Measurements from ENCODE around the gene GRIN3B.

The GRIN3B gene

GRCh38 chr19:1007399-1008251 is 7.4 kb downstream of the GRIN3B start:
- DNase-seq (ENCODE audit: low read depth) = no peak

DNA sequence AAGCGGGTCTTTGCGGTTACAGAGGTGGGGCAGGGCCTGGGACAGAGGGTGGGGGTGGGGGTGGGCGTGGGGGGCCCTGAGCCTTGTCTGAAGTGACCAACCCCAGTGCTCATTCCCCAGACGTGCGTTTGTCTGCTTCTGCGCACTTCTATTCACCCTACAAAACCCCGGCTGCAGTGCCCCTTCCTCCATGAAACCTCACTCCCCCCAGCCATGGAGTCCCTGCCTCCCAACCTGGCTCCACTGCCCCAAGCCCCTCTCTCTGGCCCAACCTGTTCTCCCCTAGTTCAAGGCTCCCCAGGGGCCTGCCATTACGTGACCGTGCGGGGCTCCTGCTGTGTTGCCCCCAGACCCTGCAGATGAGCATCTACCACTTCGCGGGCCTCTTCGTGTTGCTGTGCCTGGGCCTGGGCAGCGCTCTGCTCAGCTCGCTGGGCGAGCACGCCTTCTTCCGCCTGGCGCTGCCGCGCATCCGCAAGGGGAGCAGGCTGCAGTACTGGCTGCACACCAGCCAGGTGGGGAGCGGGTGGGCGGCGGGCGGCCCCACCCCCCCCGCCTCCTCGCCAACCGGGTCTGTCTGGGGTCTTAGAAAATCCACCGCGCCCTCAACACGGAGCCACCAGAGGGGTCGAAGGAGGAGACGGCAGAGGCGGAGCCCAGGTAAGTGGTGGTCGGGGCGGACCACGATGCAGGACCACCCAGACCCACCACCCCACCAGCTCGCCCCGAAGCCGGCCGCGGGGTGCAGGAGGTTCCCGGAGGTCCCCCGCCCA is 8.2 kb downstream of the GRIN3B start:
- no peak for DNase-seq (ENCODE audit: low read depth)

DNA sequence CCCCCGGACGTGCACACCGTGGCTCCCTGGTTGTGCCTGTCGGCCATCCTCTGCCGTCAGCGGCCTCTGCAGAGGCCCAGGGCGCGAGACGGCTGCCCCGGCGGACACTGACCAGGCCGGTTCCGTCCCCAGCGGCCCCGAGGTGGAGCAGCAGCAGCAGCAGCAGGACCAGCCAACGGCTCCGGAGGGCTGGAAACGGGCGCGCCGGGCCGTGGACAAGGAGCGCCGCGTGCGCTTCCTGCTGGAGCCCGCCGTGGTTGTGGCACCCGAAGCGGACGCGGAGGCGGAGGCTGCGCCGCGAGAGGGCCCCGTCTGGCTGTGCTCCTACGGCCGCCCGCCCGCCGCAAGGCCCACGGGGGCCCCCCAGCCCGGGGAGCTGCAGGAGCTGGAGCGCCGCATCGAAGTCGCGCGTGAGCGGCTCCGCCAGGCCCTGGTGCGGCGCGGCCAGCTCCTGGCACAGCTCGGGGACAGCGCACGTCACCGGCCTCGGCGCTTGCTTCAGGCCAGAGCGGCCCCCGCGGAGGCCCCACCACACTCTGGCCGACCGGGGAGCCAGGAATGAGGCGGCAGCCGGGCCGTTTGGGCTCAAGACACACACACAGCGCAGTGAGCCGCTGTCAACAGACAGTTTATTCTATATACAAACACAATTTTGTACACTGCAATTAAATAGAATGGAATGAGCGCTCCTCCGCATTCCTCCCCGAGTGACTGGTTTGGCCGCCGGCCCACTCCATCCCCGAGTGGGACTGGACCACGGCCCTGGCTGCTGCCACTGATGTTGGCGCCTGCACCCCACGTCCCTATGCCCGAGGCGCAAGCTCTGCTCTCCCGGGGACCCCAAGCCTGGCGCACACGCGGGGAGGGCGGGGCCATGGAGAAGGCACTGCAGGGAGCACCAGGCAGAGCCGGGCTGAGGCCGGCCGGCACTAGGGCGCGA is 9.1 kb downstream of the GRIN3B start:
- DNase-seq (ENCODE audit: low read depth) = peak; percentile 25

DNA sequence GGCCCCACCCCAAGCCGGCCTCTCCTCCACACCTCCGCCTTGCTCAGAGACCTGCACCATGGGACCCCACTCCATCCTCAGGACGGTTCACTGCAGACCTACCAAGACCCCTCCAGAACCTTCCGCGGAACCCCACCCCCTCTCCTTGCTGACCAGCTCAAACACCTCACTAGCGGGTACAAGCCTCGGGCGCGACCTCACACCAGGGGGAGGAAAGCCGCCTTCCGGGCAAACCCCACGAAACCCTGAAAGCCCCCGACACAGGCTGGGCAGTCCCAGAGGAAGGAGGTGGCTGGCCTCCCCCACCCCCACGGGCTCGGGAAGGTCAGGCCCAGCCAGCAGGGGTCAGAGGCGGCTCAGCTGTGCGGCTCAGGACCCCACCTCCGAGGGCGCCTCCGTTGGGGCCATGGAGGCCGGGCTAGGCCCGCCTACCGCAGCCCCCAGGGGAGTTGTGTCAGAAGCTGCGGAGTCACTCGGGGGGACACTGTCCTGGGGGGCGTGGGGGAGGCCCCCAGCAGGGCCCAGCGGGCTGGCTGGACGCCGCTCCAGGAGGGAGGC is 9.8 kb downstream of the GRIN3B start:
- DNase-seq (ENCODE audit: low read depth) = no peak

GRCh38 chr19:1010586-1011510 is 10.6 kb downstream of the GRIN3B start:
- DNase-seq (ENCODE audit: low read depth) = no peak

DNA sequence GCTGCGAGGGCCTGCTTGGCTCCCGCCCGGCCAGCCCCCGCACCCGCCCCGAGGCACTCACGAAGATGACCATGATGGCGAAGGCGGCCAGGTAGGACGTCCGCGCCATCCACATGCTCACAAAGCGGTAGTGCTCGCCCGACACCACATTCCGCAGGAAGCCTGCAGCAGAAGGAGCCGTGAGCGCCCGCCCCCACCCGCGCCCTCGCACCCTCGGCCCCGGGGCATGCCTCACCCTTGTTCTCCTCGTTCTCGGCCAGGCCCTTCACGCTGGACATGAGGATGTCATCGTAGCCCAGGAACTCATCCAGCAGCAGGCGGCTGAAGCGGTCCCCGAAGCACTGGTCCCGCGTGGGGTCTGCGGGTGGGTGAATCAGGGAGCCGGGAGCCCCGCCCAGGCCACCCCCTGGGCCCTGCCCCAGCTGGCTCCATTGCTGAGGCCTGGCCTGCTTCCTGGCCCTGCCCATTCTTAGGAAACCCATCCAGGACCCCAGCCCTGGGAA is 11.7 kb downstream of the GRIN3B start:
- no peak for DNase-seq (ENCODE audit: low read depth)

DNA sequence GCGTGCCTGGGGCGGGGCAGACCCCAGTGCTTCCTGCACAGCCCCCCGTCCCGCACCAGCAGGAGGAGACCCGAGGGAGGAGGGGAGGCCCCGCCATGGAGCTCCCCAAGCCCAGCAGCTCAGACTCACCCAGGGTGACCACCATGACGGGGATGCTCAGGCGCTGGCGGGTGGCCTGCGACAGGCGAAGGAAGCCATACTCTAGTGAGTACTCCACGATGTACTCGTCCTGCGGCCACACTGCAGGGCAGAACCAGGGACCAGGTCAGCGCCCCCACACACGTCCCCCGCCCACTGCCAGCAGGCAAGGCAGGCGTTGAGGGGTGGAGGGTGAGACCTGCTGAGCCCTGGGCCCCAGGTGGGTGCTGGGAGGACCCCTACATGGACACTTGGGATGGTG is 12.1 kb downstream of the GRIN3B start:
- no peak for DNase-seq (ENCODE audit: low read depth)

GRCh38 chr19:1013218-1013617 is 13.0 kb downstream of the GRIN3B start:
- no peak for DNase-seq (ENCODE audit: low read depth)

DNA sequence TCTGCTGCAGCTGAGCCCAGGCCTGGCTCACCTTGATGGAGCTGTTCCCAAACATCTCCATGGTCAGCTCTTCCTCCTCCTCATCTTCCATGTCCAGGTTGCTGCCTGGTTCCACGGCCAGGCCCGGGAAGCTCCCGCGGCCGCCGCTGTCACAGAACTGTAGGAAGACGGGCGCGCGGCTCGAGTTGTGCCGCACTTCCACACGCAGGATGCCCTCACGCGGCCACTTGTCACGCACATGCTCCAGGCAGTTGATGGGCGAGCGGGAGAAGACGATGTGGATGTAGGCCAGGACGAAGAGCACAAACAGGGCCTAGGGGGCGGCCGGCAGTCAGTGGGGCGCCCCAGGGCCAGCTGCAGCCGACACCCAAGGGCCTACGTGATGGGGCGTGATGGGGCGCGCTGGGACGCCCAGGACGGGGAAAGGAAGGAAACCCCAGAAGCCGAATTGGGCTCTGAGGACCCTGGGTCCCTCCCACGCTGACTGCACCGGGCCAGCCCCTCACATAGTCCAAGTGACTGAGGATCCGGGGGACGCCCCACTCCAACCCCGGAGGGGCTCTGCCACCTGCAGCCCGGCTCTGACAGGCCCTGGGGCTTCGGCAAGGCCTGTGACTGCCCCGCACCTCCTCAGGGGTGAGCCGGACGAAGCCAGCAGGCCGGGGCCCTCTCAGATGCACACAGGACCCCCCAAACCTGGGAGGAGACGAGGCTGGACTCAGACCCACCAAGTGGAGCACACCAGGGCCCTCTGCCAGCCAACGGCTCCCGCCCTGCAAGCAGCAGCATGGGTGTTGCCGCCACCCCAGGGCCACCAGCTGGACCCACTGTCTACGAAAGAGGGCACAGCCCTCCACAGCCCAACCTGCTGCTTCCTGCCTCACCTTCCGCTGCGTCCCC is 14.2 kb downstream of the GRIN3B start:
- DNase-seq (ENCODE audit: low read depth) = no peak

DNA sequence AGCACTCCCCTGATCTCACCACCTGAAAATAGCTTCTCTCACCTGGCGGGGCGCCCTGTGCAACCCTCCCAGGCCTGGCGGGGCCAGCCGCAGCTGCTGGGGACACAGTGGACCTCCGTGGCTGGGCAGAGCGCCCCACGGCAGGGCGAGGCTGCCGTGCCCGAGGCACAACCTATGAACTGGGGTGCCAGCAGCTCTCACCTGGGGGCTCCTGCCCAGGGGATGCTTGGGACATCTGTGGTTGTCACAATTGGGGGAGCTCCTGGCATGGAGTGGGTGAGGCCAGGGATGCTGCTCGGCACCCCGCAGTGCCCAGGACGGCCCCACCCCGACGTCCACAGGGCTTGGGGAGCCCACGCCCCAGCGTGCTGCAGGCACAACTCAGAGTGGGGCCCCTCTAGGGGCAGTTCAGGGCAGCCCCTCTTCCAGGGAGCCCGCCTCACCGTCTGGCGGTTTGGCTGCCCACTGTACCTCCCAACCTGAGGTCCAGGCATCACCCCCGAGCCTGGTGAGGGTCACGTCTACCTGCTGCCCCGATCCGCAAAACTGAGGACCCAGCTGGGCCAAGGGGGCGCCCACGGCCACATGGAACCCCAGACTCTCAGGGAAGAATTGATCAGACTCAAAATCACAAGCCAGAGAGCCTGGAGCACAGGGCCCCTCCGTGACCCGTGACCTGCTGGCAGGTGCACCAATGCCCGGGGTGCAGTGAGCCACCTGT is 15.0 kb downstream of the GRIN3B start:
- no peak for DNase-seq (ENCODE audit: low read depth)

GRCh38 chr19:1015782-1016646 is 15.8 kb downstream of the GRIN3B start:
- DNase-seq (ENCODE audit: low read depth) = no peak

DNA sequence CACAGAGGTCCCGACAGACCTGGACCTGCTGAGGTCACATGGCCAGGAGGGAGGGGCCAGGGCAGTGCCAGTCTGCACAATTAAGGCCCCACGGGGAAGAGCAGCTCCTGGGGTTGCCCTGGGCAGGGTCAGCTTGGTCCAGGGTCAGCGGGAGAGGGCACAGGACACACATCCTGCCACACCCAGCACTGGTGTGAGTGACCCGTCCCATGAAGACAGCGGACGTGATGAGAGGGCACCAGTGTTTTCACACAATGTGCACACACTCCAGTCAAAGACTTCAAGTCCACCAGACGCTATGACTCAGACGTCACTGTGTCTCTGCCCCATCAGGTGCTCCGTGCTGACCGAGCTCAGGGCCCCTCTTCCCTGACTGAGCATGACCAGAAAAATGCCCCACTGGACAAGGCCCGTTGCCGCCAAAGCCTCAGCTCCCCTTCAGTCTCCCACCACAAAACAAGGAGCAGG is 16.5 kb downstream of the GRIN3B start:
- DNase-seq (ENCODE audit: low read depth) = peak; percentile 65

DNA sequence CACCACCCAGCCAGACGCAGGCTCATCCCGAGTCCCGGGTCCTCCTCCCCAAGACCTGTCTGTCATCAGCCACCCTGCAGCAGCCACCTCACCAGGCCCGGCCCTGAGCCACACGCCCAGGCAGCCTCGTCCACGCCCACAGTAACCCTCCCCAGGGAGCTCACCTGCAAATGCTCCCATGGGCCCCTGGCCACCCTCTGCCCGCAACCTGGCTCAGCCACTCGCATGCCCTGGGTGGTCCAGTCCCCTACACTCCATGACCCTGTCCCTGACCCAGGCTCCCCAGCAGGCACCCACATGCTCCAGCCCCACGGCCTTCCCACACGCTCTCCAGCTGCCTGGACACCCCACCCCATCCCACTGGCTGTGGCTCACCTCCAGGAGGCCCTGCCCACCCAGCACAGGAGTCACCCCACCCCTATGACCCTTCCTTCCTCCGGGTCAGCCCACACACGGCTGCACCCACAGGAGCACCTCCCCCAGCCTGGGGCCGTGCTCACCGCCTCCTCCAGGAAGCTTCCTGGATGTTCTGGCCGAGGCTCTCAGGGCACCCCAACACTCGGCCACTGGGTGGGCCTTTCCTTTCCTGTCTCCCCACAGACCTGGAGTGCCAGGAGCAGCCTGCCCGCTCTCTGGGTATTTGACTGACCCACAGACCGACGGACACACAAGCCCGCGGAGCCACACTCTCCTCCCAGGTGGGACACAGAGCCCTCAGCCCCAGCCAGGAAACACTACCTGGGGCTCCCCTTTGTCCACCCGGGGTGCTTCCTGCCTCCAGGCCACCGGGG is 17.1 kb downstream of the GRIN3B start:
- no peak for DNase-seq (ENCODE audit: low read depth)

GRCh38 chr19:1017906-1018305 is 17.7 kb downstream of the GRIN3B start:
- no peak for DNase-seq (ENCODE audit: low read depth)

DNA sequence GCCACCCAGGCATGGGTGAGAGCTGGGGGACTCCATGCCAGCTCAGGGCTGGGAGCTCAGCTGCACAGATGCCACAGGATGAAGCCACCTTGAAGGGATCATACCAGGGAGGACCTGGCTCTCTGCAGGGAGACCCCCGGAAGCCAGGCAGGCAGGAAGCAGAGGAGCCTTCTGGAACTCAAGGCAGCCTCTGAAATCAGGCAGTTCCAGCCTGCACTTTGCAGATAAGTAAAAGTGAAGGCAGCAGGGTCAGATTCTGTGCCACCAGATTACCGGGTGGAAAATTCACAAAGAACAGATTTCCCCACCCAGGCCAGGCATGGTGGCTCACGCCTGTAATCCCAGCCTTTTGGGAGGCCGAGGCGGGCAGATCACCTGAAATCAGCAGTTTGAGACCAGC is 18.2 kb downstream of the GRIN3B start:
- no peak for DNase-seq (ENCODE audit: low read depth)

DNA sequence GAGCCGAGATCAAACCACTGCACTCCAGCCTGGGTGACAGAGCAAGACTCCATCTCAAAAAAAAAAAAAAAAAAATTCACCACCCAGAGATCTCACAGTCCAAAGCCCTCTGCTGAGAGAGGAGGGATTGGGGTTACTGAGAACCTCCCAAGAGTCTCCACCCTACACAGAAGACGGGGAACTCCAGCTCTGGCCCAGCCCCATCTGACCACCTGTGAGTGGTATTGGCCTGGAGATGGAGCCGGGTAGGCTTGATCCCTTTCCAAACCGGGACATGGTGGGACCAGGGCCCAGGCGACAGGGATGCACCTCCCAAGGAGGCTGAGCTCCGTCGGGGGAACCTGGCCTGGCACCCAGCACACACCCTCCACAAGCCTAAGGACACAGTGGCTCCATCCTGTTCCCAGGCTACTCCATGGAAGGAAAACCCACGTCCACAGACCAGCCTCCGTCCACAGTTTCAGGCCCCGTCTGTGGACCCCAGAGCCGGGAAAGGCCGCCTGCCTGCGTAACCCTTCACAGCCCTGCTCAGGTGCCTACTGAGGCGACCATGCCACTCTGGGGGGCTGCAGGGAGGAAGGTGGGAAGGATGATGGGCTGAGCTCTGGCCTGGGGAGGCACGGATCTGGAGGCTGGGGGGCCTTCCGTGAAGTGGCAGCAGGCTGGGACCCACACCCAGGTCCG is 18.9 kb downstream of the GRIN3B start:
- no peak for DNase-seq (ENCODE audit: low read depth)

All from EH (cell line).